Parathyroid adenoma (tissue), 2 donors: ENCODE measurements around the gene SHBG.

Experiments
- H2AFZ ChIP-seq: fragments of 300-600 bp; sonication (generic); one replicate; pipeline ENCODE4 v1.7.0; 2017; ENCODE audit warnings: antibody characterized with exemption, mild to moderate bottlenecking
- H3K27ac ChIP-seq: fragments of 300-600 bp; sonication (generic); one replicate; pipeline ENCODE4 v1.7.0; 2017
- H3K27me3 ChIP-seq: fragments of 300-600 bp; sonication (generic); one replicate; pipeline ENCODE4 v1.7.0; 2017; ENCODE audit warnings: low read length; ENCODE audit not compliant: control insufficient read depth, insufficient read depth
- H3K36me3 ChIP-seq: fragments of 300-600 bp; sonication (generic); one replicate; pipeline ENCODE4 v1.7.0; 2017; ENCODE audit warnings: low read length; ENCODE audit not compliant: control insufficient read depth, insufficient read depth
- H3K4me1 ChIP-seq: fragments of 300-600 bp; sonication (generic); one replicate; pipeline ENCODE4 v1.7.0; 2017; ENCODE audit warnings: control low read depth
- H3K4me2 ChIP-seq: fragments of 300-600 bp; sonication (generic); one replicate; pipeline ENCODE4 v1.7.0; 2017; ENCODE audit warnings: low read length
- H3K4me3 ChIP-seq: fragments of 300-600 bp; sonication (generic); one replicate; pipeline ENCODE4 v1.7.0; 2017; ENCODE audit warnings: low read depth, low read length
- H3K79me2 ChIP-seq: fragments of 300-600 bp; sonication (generic); one replicate; pipeline ENCODE4 v1.7.0; 2017; ENCODE audit warnings: control low read depth
- H3K9ac ChIP-seq: fragments of 300-600 bp; sonication (generic); one replicate; pipeline ENCODE4 v1.7.0; 2017; ENCODE audit warnings: mild to moderate bottlenecking
- H3K9me3 ChIP-seq: fragments of 300-600 bp; sonication (generic); one replicate; pipeline ENCODE4 v1.7.0; 2017; ENCODE audit warnings: low read length; ENCODE audit not compliant: control insufficient read depth
- TF ChIP-seq, protein P1 (sequence below): fragments of 300-600 bp; sonication (generic); IDR thresholded peaks from one replicate; pipeline ENCODE4 v1.7.0; 2017; ENCODE audit warnings: antibody characterized with exemption, mild to moderate bottlenecking
- donor health status: primary hyperparathyroidism.

SHBG gene

DNA sequence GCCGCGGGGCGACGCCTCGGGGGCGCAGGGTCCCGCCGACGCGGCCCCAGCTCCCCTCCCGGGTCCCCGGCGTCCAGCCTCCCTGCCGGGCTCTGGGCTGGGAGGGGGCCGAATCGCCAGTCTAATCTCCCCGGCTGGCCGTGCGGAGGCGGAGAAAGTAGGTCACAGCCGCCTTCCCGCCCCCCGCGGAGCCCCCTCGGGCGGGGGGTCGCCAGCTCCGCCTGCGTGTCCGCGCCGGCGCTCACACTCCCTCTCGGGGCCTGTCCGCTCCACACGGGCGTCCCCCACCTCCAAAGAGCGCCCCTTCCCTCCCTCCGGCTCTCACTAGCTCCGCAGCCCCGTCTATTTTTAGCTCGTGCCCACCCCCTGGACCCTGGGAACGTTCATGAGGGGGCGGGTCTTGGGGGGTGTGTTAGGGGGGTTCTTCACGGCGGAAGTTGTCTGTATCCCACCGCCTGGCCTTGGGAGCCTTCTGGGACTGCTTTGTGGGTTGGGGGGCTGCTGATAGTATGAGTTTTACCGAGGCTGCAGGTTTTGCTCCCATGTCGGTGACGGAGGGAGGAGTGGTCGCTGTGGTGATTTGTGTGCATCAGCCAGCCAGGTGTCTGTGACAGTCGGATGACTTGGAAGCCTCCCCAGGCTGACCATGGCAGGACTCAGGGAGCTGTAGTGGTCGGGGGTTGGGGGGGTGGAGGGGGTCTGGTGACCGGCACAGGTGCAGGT is 21.9 kb downstream of the SHBG start:
- Histone ChIP-seq H2AFZ (peak overlapping the region; percentile 90), H3K27me3 (no peaks in the 10 kb centered on the region), H3K27ac (no peak overlapping the region), H3K4me2 (peak overlapping the region; percentile 90), H3K36me3 (no peaks in the 10 kb centered on the region), H3K9ac (no peak overlapping the region), H3K9me3 (no peaks in the 10 kb centered on the region), H3K4me3 (peak overlapping the region; percentile 45), H3K4me1 (peaks cover 3% of the 10 kb centered on the region), H3K79me2 (no peaks in the 10 kb centered on the region)
- TF ChIP-seq, protein P1, sequence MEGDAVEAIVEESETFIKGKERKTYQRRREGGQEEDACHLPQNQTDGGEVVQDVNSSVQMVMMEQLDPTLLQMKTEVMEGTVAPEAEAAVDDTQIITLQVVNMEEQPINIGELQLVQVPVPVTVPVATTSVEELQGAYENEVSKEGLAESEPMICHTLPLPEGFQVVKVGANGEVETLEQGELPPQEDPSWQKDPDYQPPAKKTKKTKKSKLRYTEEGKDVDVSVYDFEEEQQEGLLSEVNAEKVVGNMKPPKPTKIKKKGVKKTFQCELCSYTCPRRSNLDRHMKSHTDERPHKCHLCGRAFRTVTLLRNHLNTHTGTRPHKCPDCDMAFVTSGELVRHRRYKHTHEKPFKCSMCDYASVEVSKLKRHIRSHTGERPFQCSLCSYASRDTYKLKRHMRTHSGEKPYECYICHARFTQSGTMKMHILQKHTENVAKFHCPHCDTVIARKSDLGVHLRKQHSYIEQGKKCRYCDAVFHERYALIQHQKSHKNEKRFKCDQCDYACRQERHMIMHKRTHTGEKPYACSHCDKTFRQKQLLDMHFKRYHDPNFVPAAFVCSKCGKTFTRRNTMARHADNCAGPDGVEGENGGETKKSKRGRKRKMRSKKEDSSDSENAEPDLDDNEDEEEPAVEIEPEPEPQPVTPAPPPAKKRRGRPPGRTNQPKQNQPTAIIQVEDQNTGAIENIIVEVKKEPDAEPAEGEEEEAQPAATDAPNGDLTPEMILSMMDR, result no peak

DNA sequence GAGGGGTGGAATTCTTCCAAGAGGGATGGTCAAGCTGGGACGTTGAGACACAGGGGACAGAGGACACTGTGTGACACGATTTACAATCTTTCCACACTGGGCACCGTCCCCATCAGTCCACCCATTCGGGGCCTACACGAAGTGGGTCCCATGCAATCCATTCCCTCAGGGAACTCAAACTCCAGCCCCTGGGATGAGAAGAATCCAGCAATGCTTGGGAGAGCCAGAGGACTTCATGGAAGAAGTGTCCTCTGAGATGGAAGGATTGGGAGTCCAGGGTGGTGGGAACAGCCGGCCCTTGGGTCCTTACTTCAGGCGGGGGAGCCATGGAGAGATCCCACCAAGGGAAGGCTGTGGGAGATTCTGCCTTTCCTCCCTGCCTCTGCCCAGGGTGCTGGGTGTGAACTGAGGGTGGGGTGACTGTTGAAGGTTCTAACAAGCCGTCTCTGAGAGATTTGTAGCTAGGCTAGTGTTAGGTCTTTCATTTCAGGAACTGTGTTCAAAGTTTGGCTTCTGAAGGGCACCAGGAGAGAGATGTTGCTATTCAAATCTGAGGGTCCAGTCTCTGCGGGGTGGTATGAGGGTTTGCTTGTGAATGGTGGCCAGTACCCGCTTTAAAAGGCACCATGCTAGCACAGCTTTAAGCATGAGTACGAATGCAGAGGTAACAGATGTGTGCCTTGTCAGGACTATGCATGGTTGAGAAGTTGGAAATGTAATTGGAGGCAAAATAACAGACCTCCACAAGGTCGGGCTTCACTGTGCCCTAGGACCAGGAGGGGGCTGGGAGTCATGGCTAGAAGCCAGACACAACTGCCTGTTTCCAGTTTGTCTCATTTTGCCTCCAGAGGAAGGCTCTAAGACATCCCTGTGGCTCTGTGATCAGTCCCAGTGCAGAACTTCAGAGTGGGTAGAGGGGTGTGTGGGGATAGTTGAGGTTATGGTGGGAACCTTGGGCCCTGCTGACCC is 22.7 kb downstream of the SHBG start:
- TF ChIP-seq, protein P1, result no peak
- Histone ChIP-seq H3K9me3 (no peaks in the 10 kb centered on the region), H3K27me3 (no peaks in the 10 kb centered on the region), H3K9ac (no peak overlapping the region), H3K4me2 (no peak overlapping the region), H3K27ac (no peak overlapping the region), H3K4me1 (peaks cover 3% of the 10 kb centered on the region), H3K4me3 (no peak overlapping the region), H3K79me2 (no peaks in the 10 kb centered on the region), H3K36me3 (no peaks in the 10 kb centered on the region), H2AFZ (no peak overlapping the region)

DNA sequence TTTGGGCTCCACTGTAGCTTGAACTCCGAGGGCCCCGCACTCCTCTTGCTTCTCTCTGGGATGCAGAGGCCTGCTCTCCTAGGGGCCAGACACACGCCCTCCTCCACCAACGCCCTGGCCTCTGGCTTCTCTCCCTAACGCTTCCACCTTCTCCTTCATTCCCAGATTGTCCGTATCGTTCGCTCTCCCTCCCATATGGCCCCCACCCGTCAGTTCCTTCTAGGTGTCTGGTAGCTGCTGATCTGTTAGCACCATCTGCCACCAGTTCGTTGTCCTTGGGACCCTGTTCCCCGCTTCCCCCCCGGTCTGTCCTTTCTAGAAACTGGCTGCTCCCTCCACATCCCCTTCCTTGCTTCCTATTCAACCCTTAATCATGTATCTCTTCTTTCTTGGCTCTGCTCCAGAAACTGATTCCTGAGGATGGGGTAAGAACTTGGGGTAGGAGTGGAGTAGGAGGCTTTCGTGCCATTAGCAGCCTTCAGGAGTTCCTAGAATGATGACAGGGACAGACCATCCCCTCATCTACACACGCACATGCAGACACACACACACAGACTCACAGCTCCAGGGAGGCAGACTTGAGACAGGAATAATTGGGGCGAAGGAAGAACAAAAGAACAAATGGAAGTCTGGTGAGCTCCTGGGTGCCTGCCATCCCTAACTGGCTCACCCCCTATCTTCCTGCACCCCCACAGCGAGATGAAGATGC is 25.1 kb downstream of the SHBG start:
- H3K36me3 ChIP-seq, result no peaks in the 10 kb centered on the region
- H3K4me3 ChIP-seq, result no peak overlapping the region
- no peak overlapping the region for H3K9ac ChIP-seq
- H3K27ac ChIP-seq, result no peak overlapping the region
- H3K4me1 ChIP-seq, result peaks cover 3% of the 10 kb centered on the region
- no peak overlapping the region for H3K4me2 ChIP-seq
- H3K79me2 ChIP-seq, result no peaks in the 10 kb centered on the region
- H3K9me3 ChIP-seq, result no peaks in the 10 kb centered on the region
- TF ChIP-seq, protein P1, result no peak
- no peak overlapping the region for H2AFZ ChIP-seq
- no peaks in the 10 kb centered on the region for H3K27me3 ChIP-seq

DNA sequence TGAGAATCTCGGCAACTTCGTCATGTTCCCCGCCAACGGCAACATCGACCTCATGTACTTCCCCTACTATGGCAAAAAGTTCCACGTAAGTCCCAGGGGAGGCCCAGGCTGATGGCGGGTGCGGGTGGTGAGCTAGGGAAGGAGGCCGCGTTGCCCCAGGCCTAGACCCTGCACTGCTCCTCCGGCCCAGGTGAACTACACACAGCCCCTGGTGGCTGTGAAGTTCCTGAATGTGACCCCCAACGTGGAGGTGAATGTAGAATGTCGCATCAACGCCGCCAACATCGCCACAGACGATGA is 25.6 kb downstream of the SHBG start:
- peaks cover 1% of the 10 kb centered on the region for H3K4me1 ChIP-seq
- H3K27ac ChIP-seq, result no peak overlapping the region
- no peaks in the 10 kb centered on the region for H3K27me3 ChIP-seq
- no peak overlapping the region for H3K4me3 ChIP-seq
- TF ChIP-seq, protein P1, result no peak
- H3K4me2 ChIP-seq, result no peak overlapping the region
- H3K79me2 ChIP-seq, result no peaks in the 10 kb centered on the region
- H3K9ac ChIP-seq, result no peak overlapping the region
- H3K36me3 ChIP-seq, result no peaks in the 10 kb centered on the region
- H2AFZ ChIP-seq, result no peak overlapping the region
- no peaks in the 10 kb centered on the region for H3K9me3 ChIP-seq
